ENCODE results near the gene OSBPL10.

Gene OSBPL10

GRCh38 chr3:31980530-31981205, 394 bp downstream of the OSBPL10 start:
- Histone ChIP-seq H4K20me1 (ENCODE audit: insufficient read depth, low read length, poor library complexity, severe bottlenecking) (no peaks in the 10 kb centered on the region), H3K9me3 (ENCODE audit: insufficient read depth, low read depth, low read length) (no peaks in the 10 kb centered on the region), H2AFZ (ENCODE audit: low read length) (no peak overlapping the region), H3K4me2 (ENCODE audit: low read depth, low read length, poor library complexity, severe bottlenecking) (no peak overlapping the region), H3K27me3 (ENCODE audit: insufficient read depth, low read length, poor library complexity, severe bottlenecking) (peaks cover 9% of the 10 kb centered on the region), H3K79me2 (ENCODE audit: insufficient read depth, low read length) (no peaks in the 10 kb centered on the region), H3K9ac (ENCODE audit: low read depth, low read length, poor library complexity, severe bottlenecking) (no peak overlapping the region), H3K4me1 (ENCODE audit: insufficient read depth, low read length, poor library complexity, severe bottlenecking) (no peaks in the 10 kb centered on the region), H3K4me3 (ENCODE audit: low read length, poor library complexity, severe bottlenecking) (no peak overlapping the region), H3F3A (ENCODE audit: low read depth) (no peaks in the 10 kb centered on the region), H3K9me2 (replicated peaks; ENCODE audit: low read depth, low read length) (no peaks in the 10 kb centered on the region), H3K36me3 (ENCODE audit: insufficient read depth, low read length) (no peaks in the 10 kb centered on the region)
- TF ChIP-seq EZH2phosphoT487 (IDR thresholded peaks at IDR 0.05; ENCODE audit: borderline replicate concordance), result no peak
- TF ChIP-seq, protein P1, sequence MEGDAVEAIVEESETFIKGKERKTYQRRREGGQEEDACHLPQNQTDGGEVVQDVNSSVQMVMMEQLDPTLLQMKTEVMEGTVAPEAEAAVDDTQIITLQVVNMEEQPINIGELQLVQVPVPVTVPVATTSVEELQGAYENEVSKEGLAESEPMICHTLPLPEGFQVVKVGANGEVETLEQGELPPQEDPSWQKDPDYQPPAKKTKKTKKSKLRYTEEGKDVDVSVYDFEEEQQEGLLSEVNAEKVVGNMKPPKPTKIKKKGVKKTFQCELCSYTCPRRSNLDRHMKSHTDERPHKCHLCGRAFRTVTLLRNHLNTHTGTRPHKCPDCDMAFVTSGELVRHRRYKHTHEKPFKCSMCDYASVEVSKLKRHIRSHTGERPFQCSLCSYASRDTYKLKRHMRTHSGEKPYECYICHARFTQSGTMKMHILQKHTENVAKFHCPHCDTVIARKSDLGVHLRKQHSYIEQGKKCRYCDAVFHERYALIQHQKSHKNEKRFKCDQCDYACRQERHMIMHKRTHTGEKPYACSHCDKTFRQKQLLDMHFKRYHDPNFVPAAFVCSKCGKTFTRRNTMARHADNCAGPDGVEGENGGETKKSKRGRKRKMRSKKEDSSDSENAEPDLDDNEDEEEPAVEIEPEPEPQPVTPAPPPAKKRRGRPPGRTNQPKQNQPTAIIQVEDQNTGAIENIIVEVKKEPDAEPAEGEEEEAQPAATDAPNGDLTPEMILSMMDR (conservative IDR thresholded peaks at IDR 0.05; ENCODE audit: low read length), result no peak

DNA sequence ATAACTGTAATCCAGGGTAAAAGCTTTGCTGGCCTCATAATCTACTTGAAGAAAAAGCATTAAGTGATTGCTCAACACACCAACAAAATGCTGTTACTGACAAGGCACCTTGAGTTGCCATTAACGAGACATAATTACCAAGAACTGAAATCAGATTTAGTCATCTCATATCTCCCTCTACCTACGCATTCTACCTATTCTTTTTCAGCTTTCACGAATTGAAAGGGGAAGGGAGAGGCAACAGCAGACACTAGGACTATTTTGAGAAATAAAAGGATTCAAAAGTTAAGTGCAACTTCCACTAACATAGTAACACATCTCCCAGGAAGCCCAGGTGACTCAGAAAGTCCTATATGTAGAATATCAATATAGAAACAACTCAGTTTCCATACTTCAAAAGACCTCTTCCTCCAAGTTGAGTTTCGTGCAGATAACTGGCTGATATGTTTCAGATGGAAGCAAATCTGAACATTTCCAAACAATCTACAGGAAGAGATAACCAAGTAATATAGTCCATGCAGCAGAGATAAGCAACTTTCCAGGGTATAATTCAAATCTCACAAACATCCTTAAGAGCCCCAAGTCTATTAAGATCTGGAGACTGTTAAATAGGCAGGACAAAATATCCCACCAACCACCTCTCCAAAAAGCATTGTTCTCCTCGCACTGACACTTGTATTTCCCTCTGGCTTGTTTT, 1.9 kb downstream of the OSBPL10 start:
- Histone ChIP-seq H3K9me2 (replicated peaks; ENCODE audit: low read depth, low read length) (no peaks in the 10 kb centered on the region), H3K4me3 (ENCODE audit: low read length, poor library complexity, severe bottlenecking) (no peak overlapping the region), H3K9ac (ENCODE audit: low read depth, low read length, poor library complexity, severe bottlenecking) (no peak overlapping the region), H4K20me1 (ENCODE audit: insufficient read depth, low read length, poor library complexity, severe bottlenecking) (no peaks in the 10 kb centered on the region), H3K4me1 (ENCODE audit: insufficient read depth, low read length, poor library complexity, severe bottlenecking) (no peaks in the 10 kb centered on the region), H3F3A (ENCODE audit: low read depth) (no peaks in the 10 kb centered on the region), H3K4me2 (ENCODE audit: low read depth, low read length, poor library complexity, severe bottlenecking) (no peak overlapping the region), H3K79me2 (ENCODE audit: insufficient read depth, low read length) (no peaks in the 10 kb centered on the region), H3K27me3 (ENCODE audit: insufficient read depth, low read length, poor library complexity, severe bottlenecking) (peaks cover 9% of the 10 kb centered on the region), H3K36me3 (ENCODE audit: insufficient read depth, low read length) (no peaks in the 10 kb centered on the region), H2AFZ (ENCODE audit: low read length) (no peak overlapping the region), H3K9me3 (ENCODE audit: insufficient read depth, low read depth, low read length) (no peaks in the 10 kb centered on the region)
- TF ChIP-seq, protein P1 (conservative IDR thresholded peaks at IDR 0.05; ENCODE audit: low read length), result no peak
- no peak for TF ChIP-seq EZH2phosphoT487 (IDR thresholded peaks at IDR 0.05; ENCODE audit: borderline replicate concordance)

DNA sequence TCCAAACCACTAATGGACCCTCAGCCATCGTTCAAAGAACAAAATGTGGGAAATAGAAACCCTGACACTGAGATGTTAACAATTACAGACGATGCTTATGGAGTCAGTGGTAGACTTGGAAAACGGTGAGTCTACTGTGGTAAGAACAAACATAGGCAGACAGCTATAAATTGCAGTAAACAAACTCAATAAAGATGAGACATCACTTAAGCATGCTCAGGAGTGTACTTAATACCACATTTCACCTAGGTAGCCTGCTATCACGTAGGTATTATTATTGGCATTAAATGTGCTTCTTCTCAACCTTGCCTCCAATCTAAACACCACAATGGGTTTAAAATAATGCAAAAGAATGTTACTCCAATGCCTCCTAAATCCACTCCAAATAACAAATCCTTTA, 2.5 kb downstream of the OSBPL10 start:
- no peaks in the 10 kb centered on the region for H3K9me2 ChIP-seq (replicated peaks; ENCODE audit: low read depth, low read length)
- no peaks in the 10 kb centered on the region for H3K36me3 ChIP-seq (ENCODE audit: insufficient read depth, low read length)
- no peak overlapping the region for H3K4me3 ChIP-seq (ENCODE audit: low read length, poor library complexity, severe bottlenecking)
- H3F3A ChIP-seq (ENCODE audit: low read depth), result no peaks in the 10 kb centered on the region
- H3K27me3 ChIP-seq (ENCODE audit: insufficient read depth, low read length, poor library complexity, severe bottlenecking), result peaks cover 9% of the 10 kb centered on the region
- TF ChIP-seq EZH2phosphoT487 (IDR thresholded peaks at IDR 0.05; ENCODE audit: borderline replicate concordance), result no peak
- TF ChIP-seq, protein P1 (conservative IDR thresholded peaks at IDR 0.05; ENCODE audit: low read length), result no peak
- no peak overlapping the region for H3K4me2 ChIP-seq (ENCODE audit: low read depth, low read length, poor library complexity, severe bottlenecking)
- H3K4me1 ChIP-seq (ENCODE audit: insufficient read depth, low read length, poor library complexity, severe bottlenecking), result no peaks in the 10 kb centered on the region
- H4K20me1 ChIP-seq (ENCODE audit: insufficient read depth, low read length, poor library complexity, severe bottlenecking), result no peaks in the 10 kb centered on the region
- H3K79me2 ChIP-seq (ENCODE audit: insufficient read depth, low read length), result no peaks in the 10 kb centered on the region
- H3K9ac ChIP-seq (ENCODE audit: low read depth, low read length, poor library complexity, severe bottlenecking), result no peak overlapping the region
- H2AFZ ChIP-seq (ENCODE audit: low read length), result no peak overlapping the region
- no peaks in the 10 kb centered on the region for H3K9me3 ChIP-seq (ENCODE audit: insufficient read depth, low read depth, low read length)

Data from Loucy (cell line).